ENCODE results near the gene CX3CR1.

DNA sequence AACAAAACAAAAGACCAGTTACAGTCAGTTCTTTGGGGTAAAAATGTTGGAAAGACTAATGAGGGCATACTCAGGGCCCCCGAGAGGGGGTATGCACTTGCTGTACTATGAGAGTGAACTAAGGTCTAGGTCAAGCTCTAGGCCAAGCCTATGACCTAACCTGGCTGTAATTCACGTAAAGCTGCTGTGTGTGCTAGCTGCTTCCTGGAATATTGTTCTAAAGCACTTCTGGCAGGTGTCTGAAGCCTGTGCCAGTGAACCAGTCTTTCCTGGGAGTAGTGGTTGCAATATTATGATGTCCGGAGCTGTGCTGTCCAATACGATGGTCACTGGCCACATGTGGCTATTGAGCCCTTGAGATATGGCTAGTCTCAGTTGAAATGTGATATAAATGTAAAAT lies 13.1 kb upstream of the CX3CR1 start:
- TF ChIP-seq, protein P1, sequence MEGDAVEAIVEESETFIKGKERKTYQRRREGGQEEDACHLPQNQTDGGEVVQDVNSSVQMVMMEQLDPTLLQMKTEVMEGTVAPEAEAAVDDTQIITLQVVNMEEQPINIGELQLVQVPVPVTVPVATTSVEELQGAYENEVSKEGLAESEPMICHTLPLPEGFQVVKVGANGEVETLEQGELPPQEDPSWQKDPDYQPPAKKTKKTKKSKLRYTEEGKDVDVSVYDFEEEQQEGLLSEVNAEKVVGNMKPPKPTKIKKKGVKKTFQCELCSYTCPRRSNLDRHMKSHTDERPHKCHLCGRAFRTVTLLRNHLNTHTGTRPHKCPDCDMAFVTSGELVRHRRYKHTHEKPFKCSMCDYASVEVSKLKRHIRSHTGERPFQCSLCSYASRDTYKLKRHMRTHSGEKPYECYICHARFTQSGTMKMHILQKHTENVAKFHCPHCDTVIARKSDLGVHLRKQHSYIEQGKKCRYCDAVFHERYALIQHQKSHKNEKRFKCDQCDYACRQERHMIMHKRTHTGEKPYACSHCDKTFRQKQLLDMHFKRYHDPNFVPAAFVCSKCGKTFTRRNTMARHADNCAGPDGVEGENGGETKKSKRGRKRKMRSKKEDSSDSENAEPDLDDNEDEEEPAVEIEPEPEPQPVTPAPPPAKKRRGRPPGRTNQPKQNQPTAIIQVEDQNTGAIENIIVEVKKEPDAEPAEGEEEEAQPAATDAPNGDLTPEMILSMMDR (tag by site-specific recombination; IDR thresholded peaks at IDR 0.05) = no peak
- no peak for TF ChIP-seq ZNF292 (tag by site-specific recombination; IDR thresholded peaks at IDR 0.05; ENCODE audit: borderline replicate concordance, low read depth)
- no peak for TF ChIP-seq SALL2 (tag by site-specific recombination; IDR thresholded peaks at IDR 0.05; ENCODE audit: borderline replicate concordance)
- TF ChIP-seq ZBTB7A (tag by site-specific recombination; IDR thresholded peaks at IDR 0.05; ENCODE audit: low read depth) = no peak
- TF ChIP-seq ZNF416 (tag by site-specific recombination; IDR thresholded peaks at IDR 0.05) = no peak
- TF ChIP-seq ZNF670 (tag by site-specific recombination; IDR thresholded peaks at IDR 0.05; ENCODE audit: low read depth) = no peak
- TF ChIP-seq, protein P2, sequence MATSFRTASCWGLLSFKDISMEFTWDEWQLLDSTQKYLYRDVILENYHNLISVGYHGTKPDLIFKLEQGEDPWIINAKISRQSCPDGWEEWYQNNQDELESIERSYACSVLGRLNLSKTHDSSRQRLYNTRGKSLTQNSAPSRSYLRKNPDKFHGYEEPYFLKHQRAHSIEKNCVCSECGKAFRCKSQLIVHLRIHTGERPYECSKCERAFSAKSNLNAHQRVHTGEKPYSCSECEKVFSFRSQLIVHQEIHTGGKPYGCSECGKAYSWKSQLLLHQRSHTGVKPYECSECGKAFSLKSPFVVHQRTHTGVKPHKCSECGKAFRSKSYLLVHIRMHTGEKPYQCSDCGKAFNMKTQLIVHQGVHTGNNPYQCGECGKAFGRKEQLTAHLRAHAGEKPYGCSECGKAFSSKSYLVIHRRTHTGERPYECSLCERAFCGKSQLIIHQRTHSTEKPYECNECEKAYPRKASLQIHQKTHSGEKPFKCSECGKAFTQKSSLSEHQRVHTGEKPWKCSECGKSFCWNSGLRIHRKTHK (tag by site-specific recombination; IDR thresholded peaks at IDR 0.05) = no peak
- no peak for TF ChIP-seq ZNF175 (tag by site-specific recombination; IDR thresholded peaks at IDR 0.05)
